HG03139 (cell line): Measurements from ENCODE around the gene SAMD13.

ENCODE experiments used
- ATAC-seq: cut with Tn5 transposase; IDR thresholded peaks from one replicate; pipeline ENCODE4 v1.9.1; 2021; ENCODE audit not compliant: unreplicated experiment

SAMD13 gene

GRCh38 chr1:84301004-84301784 is at the start of gene SAMD13:
SAMD13 (plus strand) TSS chr1:84301708; CDS start chr1:84303235, 1,527 bp downstream.
- peak; percentile 33 for ATAC-seq

- ATAC-seq, result no peak
Measured at GRCh38 chr1:84253036-84253435, 48.5 kb upstream of the SAMD13 start.

GRCh38 chr1:84253891-84254290 is 47.6 kb upstream of the SAMD13 start:
- no peak for ATAC-seq

GRCh38 chr1:84254703-84255238 is 46.7 kb upstream of the SAMD13 start:
- no peak for ATAC-seq

GRCh38 chr1:84255582-84255981 is 45.9 kb upstream of the SAMD13 start:
- no peak for ATAC-seq

GRCh38 chr1:84257617-84258016 is 43.9 kb upstream of the SAMD13 start:
- ATAC-seq, result no peak

- no peak for ATAC-seq
Measured at GRCh38 chr1:84259376-84259775, 42.1 kb upstream of the SAMD13 start.

GRCh38 chr1:84259989-84260388 is 41.5 kb upstream of the SAMD13 start:
- no peak for ATAC-seq

- ATAC-seq, result no peak
Measured at GRCh38 chr1:84260852-84261518, 40.5 kb upstream of the SAMD13 start.

- no peak for ATAC-seq
Measured at GRCh38 chr1:84264961-84265360, 36.5 kb upstream of the SAMD13 start.

- no peak for ATAC-seq
Measured at GRCh38 chr1:84265867-84266266, 35.6 kb upstream of the SAMD13 start.

- no peak for ATAC-seq
Measured at GRCh38 chr1:84266748-84267147, 34.8 kb upstream of the SAMD13 start.

- ATAC-seq, result no peak
Measured at GRCh38 chr1:84267476-84267875, 34.0 kb upstream of the SAMD13 start.

- ATAC-seq, result no peak
Measured at GRCh38 chr1:84268346-84268745, 33.2 kb upstream of the SAMD13 start.

- ATAC-seq, result no peak
Measured at GRCh38 chr1:84269306-84269705, 32.2 kb upstream of the SAMD13 start.

GRCh38 chr1:84271441-84272151 is 29.9 kb upstream of the SAMD13 start:
- peak; percentile 91 for ATAC-seq

- ATAC-seq, result no peak
Measured at GRCh38 chr1:84272401-84272800, 29.1 kb upstream of the SAMD13 start.

- no peak for ATAC-seq
Measured at GRCh38 chr1:84277343-84278059, 24.0 kb upstream of the SAMD13 start.

- no peak for ATAC-seq
Measured at GRCh38 chr1:84278905-84279304, 22.6 kb upstream of the SAMD13 start.

- no peak for ATAC-seq
Measured at GRCh38 chr1:84280912-84281311, 20.6 kb upstream of the SAMD13 start.

- ATAC-seq, result peak; percentile 60
Measured at GRCh38 chr1:84282780-84283333, 18.7 kb upstream of the SAMD13 start.
